Measurements from ENCODE around the gene HSD17B4. TPM values are rescaled to one million over a fixed set of nuclear protein-coding genes. Genes with fewer than 3 reads are reported as not detected.

The HSD17B4 gene
- total and polyA plus RNA-seq, 2 of the 13 experiments (the other 11 are each of a cell fraction or from before 2014, with no cell fraction given): 178 to 399 TPM

GRCh38 chr5:119454171-119454570 is 1.9 kb downstream of the HSD17B4 start (continued):
- no peak for TF ChIP-seq ZUFSP (CRISPR knock-in tag; IDR thresholded peaks at IDR 0.05; ENCODE audit: borderline replicate concordance)
- no peak for TF ChIP-seq ZNF687 (CRISPR knock-in tag; IDR thresholded peaks at IDR 0.05)
- no peak for TF ChIP-seq SP140L (CRISPR knock-in tag; IDR thresholded peaks at IDR 0.05; ENCODE audit: borderline replicate concordance)
- TF ChIP-seq CREM (IDR thresholded peaks at IDR 0.05): 0 out of 2 replicates have a peak, but pooled peaks have one; percentile 42
- no peak for TF ChIP-seq CREM (CRISPR knock-in tag; IDR thresholded peaks at IDR 0.05)
- TF ChIP-seq ZNF772 (CRISPR knock-in tag; IDR thresholded peaks at IDR 0.05): no peak
- TF ChIP-seq TGIF2 (CRISPR knock-in tag; IDR thresholded peaks at IDR 0.05): no peak
- no peak for TF ChIP-seq NR2C2 (CRISPR knock-in tag; IDR thresholded peaks at IDR 0.05; ENCODE audit: borderline replicate concordance)
- TF ChIP-seq ZSCAN21 (CRISPR knock-in tag; IDR thresholded peaks at IDR 0.05; ENCODE audit: borderline replicate concordance): no peak
- TF ChIP-seq, protein P1, sequence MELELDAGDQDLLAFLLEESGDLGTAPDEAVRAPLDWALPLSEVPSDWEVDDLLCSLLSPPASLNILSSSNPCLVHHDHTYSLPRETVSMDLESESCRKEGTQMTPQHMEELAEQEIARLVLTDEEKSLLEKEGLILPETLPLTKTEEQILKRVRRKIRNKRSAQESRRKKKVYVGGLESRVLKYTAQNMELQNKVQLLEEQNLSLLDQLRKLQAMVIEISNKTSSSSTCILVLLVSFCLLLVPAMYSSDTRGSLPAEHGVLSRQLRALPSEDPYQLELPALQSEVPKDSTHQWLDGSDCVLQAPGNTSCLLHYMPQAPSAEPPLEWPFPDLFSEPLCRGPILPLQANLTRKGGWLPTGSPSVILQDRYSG (CRISPR knock-in tag; IDR thresholded peaks at IDR 0.05): no peak
- TF ChIP-seq, protein P2, sequence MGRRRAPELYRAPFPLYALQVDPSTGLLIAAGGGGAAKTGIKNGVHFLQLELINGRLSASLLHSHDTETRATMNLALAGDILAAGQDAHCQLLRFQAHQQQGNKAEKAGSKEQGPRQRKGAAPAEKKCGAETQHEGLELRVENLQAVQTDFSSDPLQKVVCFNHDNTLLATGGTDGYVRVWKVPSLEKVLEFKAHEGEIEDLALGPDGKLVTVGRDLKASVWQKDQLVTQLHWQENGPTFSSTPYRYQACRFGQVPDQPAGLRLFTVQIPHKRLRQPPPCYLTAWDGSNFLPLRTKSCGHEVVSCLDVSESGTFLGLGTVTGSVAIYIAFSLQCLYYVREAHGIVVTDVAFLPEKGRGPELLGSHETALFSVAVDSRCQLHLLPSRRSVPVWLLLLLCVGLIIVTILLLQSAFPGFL (CRISPR knock-in tag; IDR thresholded peaks at IDR 0.05): no peak
- TF ChIP-seq DMAP1 (CRISPR knock-in tag; IDR thresholded peaks at IDR 0.05): 0 out of 2 replicates have a peak, but pooled peaks have one; percentile 30
- no peak for TF ChIP-seq NONO (IDR thresholded peaks at IDR 0.05)
- TF ChIP-seq NONO (CRISPR knock-in tag; conservative IDR thresholded peaks at IDR 0.05): no peak
- no peak for TF ChIP-seq ZSCAN20 (CRISPR knock-in tag; IDR thresholded peaks at IDR 0.05; ENCODE audit: borderline replicate concordance)
- TF ChIP-seq, protein P3, sequence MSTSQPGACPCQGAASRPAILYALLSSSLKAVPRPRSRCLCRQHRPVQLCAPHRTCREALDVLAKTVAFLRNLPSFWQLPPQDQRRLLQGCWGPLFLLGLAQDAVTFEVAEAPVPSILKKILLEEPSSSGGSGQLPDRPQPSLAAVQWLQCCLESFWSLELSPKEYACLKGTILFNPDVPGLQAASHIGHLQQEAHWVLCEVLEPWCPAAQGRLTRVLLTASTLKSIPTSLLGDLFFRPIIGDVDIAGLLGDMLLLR (CRISPR knock-in tag; IDR thresholded peaks at IDR 0.05): no peak
- TF ChIP-seq ZNF572 (CRISPR knock-in tag; IDR thresholded peaks at IDR 0.05): no peak
- TF ChIP-seq THAP7 (CRISPR knock-in tag; IDR thresholded peaks at IDR 0.05): no peak
- TF ChIP-seq ZNF512 (CRISPR knock-in tag; IDR thresholded peaks at IDR 0.05): no peak
- no peak for TF ChIP-seq HNRNPK (IDR thresholded peaks at IDR 0.05; ENCODE audit: low read depth, low read length, poor library complexity, severe bottlenecking)
